H1 (cell line): ENCODE data around the gene COPA. TPM values are rescaled to one million over a fixed set of nuclear protein-coding genes. Genes with fewer than 3 reads are reported as not detected.

Experiments used
- CTCF ChIA-PET: fragments of 300-600 bp; sonication (Branson Sonifier 250); formaldehyde crosslinking; loops from one replicate; lab custom pipeline; 2021; ENCODE audit not compliant: partially characterized antibody; lab: Charles Lee
- POLR2A ChIA-PET: fragments of 300-600 bp; sonication (Branson Sonifier 250); formaldehyde crosslinking; loops from one replicate; lab custom pipeline; 2021; ENCODE audit warnings: inconsistent platforms; ENCODE audit not compliant: partially characterized antibody; lab: Charles Lee
- DNase-seq, 2 experiments: peaks; one replicate each; pipeline versions ENCODE4 v3.0.0 to v3.0.0-alpha.2; 2010 to 2022; ENCODE audit warnings: low spot score in 2 of 2, low read depth in 1 of 2, mixed read lengths in 1 of 2
- FAIRE-seq: peaks from 2 replicates; lab custom pipeline; 2011; peaks lifted over from hg19 to GRCh38; lab: Jason Lieb, UNC
- H2AFZ ChIP-seq: 2 replicates; pipeline ENCODE4 v1.8.1; 2012; ENCODE audit warnings: low read length, inconsistent platforms
- H2AK5ac ChIP-seq: 2 replicates; pipeline ENCODE4 v1.6.1; 2013; ENCODE audit warnings: low read depth, low read length
- H2BK120ac ChIP-seq: replicated peaks from 2 replicates; pipeline ENCODE3; 2013; ENCODE audit warnings: low read depth, low read length, inconsistent platforms
- H2BK12ac ChIP-seq: 2 replicates; pipeline ENCODE4 v1.6.1; 2013; ENCODE audit warnings: low read depth, low read length
- H2BK15ac ChIP-seq: 2 replicates; pipeline ENCODE4 v1.6.1; 2013; ENCODE audit warnings: low read length
- H2BK20ac ChIP-seq: 2 replicates; pipeline ENCODE4 v1.6.1; 2013; ENCODE audit warnings: low read length
- H2BK5ac ChIP-seq: 2 replicates; pipeline ENCODE4 v1.6.1; 2013; ENCODE audit warnings: low read depth, low read length
- H3K14ac ChIP-seq: 2 replicates; pipeline ENCODE4 v1.6.1; 2013; ENCODE audit warnings: inconsistent platforms; ENCODE audit not compliant: insufficient read length
- H3K18ac ChIP-seq: 2 replicates; pipeline ENCODE4 v1.6.1; 2013; ENCODE audit warnings: low read length; ENCODE audit errors: extremely low read depth
- H3K23ac ChIP-seq: 2 replicates; pipeline ENCODE4 v1.6.1; 2013; ENCODE audit warnings: inconsistent platforms; ENCODE audit not compliant: insufficient read length
- H3K23me2 ChIP-seq: 2 replicates; pipeline ENCODE4 v1.6.1; 2013; ENCODE audit warnings: low read depth, low read length
- H3K27ac ChIP-seq: 2 replicates; pipeline ENCODE4 v1.6.1; 2011; ENCODE audit warnings: low read depth, low read length, inconsistent platforms
- H3K27me3 ChIP-seq, 4 experiments: replicated peaks in 1 of 4; 1 replicate in 1 of 4; 2 replicates in 3 of 4; pipeline versions ENCODE4 v1.6.1 to v1.8.1; 2011 to 2013; ENCODE audit warnings: low read length in 3 of 4, mild to moderate bottlenecking in 3 of 4, inconsistent platforms in 2 of 4, mixed read lengths in 2 of 4, moderate library complexity in 1 of 4; ENCODE audit not compliant: control insufficient read depth in 3 of 4, insufficient read depth in 3 of 4; ENCODE audit errors: extremely low read depth in 1 of 4
- H3K36me3 ChIP-seq, 4 experiments: 2 replicates each; pipeline versions ENCODE4 v1.6.1 to v1.8.1; 2011 to 2013; ENCODE audit warnings: mild to moderate bottlenecking in 4 of 4, low read length in 3 of 4, moderate library complexity in 2 of 4, control low read depth in 1 of 4, inconsistent platforms in 1 of 4; ENCODE audit not compliant: insufficient read depth in 4 of 4, control insufficient read depth in 2 of 4
- H3K4ac ChIP-seq: replicated peaks from 2 replicates; pipeline ENCODE3; 2013; ENCODE audit warnings: low read length, low read depth, mixed read lengths, inconsistent platforms; ENCODE audit not compliant: insufficient read length
- H3K4me1 ChIP-seq, 4 experiments: replicated peaks in 1 of 4; 1 replicate in 1 of 4; 2 replicates in 3 of 4; pipeline versions ENCODE4 v1.6.1 to v1.8.1; 2011 to 2013; ENCODE audit warnings: low read length in 3 of 4, inconsistent platforms in 2 of 4, mixed read lengths in 1 of 4; ENCODE audit not compliant: insufficient read depth in 4 of 4, control insufficient read depth in 3 of 4
- H3K4me2 ChIP-seq, 2 experiments: 2 replicates each; pipeline versions ENCODE4 v1.6.1 to v1.8.1; 2011 to 2013; ENCODE audit warnings: low read depth in 2 of 2, low read length in 2 of 2, control low read depth in 1 of 2, inconsistent platforms in 1 of 2, mild to moderate bottlenecking in 1 of 2; ENCODE audit not compliant: insufficient read depth in 1 of 2
- H3K4me3 ChIP-seq, 4 experiments: fragments of 200-600, 300-600 bp in 1 of 4; sonication (generic), shearing (Covaris generic), sonication (Bioruptor Twin) in 1 of 4; 2 replicates each; pipeline versions ENCODE4 v1.5.1 to v1.8.1; 2011 to 2016; ENCODE audit warnings: low read length in 4 of 4, low read depth in 3 of 4, control low read depth in 2 of 4, inconsistent platforms in 2 of 4, mild to moderate bottlenecking in 2 of 4, mixed read lengths in 1 of 4, moderate library complexity in 1 of 4; ENCODE audit not compliant: insufficient read depth in 2 of 4; ENCODE audit errors: extremely low read depth in 1 of 4
- H3K56ac ChIP-seq: replicated peaks from 2 replicates; pipeline ENCODE3; 2013; ENCODE audit warnings: low read depth, mild to moderate bottlenecking, mixed read lengths, low read length, inconsistent platforms; ENCODE audit not compliant: insufficient read length
- H3K79me1 ChIP-seq: 2 replicates; pipeline ENCODE4 v1.6.1; 2013; ENCODE audit warnings: low read depth, low read length, control low read depth
- H3K79me2 ChIP-seq, 2 experiments: 2 replicates each; pipeline versions ENCODE4 v1.6.1 to v1.8.1; 2012 to 2013; ENCODE audit warnings: low read length in 2 of 2, mild to moderate bottlenecking in 2 of 2, inconsistent platforms in 1 of 2; ENCODE audit not compliant: insufficient read depth in 2 of 2, control insufficient read depth in 1 of 2
- H3K9ac ChIP-seq, 4 experiments: replicated peaks in 1 of 4; 1 replicate in 1 of 4; 2 replicates in 3 of 4; pipeline versions ENCODE4 v1.6.1 to v1.8.1; 2011 to 2013; ENCODE audit warnings: low read depth in 3 of 4, low read length in 3 of 4, control low read depth in 2 of 4, mild to moderate bottlenecking in 2 of 4, moderate library complexity in 2 of 4, inconsistent platforms in 1 of 4; ENCODE audit errors: extremely low read depth in 1 of 4
- H3K9me3 ChIP-seq, 2 experiments: 2 replicates each; pipeline versions ENCODE4 v1.6.1 to v1.8.1; 2012 to 2013; ENCODE audit warnings: mild to moderate bottlenecking in 2 of 2, moderate library complexity in 2 of 2, control low read depth in 1 of 2, inconsistent platforms in 1 of 2, low read depth in 1 of 2, low read length in 1 of 2, mixed read lengths in 1 of 2; ENCODE audit not compliant: insufficient read depth in 2 of 2
- H4K20me1 ChIP-seq, 2 experiments: replicated peaks in 1 of 2; 2 replicates each; pipeline versions ENCODE3 to v1.8.1; 2011 to 2013; ENCODE audit warnings: inconsistent platforms in 2 of 2, low read length in 2 of 2, mild to moderate bottlenecking in 1 of 2; ENCODE audit not compliant: insufficient read depth in 2 of 2, control insufficient read depth in 1 of 2
- H4K5ac ChIP-seq: 2 replicates; pipeline ENCODE4 v1.6.1; 2013; ENCODE audit warnings: low read length, low read depth, mixed read lengths, inconsistent platforms; ENCODE audit not compliant: insufficient read length
- H4K8ac ChIP-seq: 2 replicates; pipeline ENCODE4 v1.8.0; 2013; ENCODE audit warnings: mild to moderate bottlenecking, moderate library complexity, low read length, inconsistent platforms; ENCODE audit not compliant: insufficient read depth; ENCODE audit errors: extremely low read depth
- H4K91ac ChIP-seq: replicated peaks from 2 replicates; pipeline ENCODE3; 2013; ENCODE audit warnings: low read length, mixed read lengths, inconsistent platforms; ENCODE audit not compliant: insufficient read length
- CHD2 ChIP-seq: IDR thresholded peaks from 2 replicates; pipeline ENCODE4 v1.6.1; 2012; ENCODE audit warnings: low read length, improper control_type of control experiment
- KDM4A ChIP-seq: IDR thresholded peaks from one replicate; pipeline ENCODE4 v1.7.1; 2012; ENCODE audit warnings: low read depth, mild to moderate bottlenecking, moderate library complexity, low read length, inconsistent platforms; ENCODE audit not compliant: severe bottlenecking
- SP4 ChIP-seq: IDR thresholded peaks from 2 replicates; pipeline ENCODE4 v1.6.1; 2012; ENCODE audit warnings: low read length, inconsistent platforms
- WGBS, 2 experiments: shearing (Covaris generic) in 1 of 2; methylation state at CpG; one replicate each; pipeline versions ENCODE4 v1.1.6 to v1.1.7; 2013 to 2015; ENCODE audit warnings: low lambda C conversion rate in 2 of 2, mixed read lengths in 2 of 2, inconsistent platforms in 1 of 2, low coverage in 1 of 2, missing lambda C conversion rate in 1 of 2; ENCODE audit not compliant: insufficient replicate concordance in 2 of 2, insufficient coverage in 1 of 2, insufficient read length in 1 of 2; ENCODE audit errors: extremely low coverage in 1 of 2, missing lambda C conversion rate in 1 of 2; 5-methylcytosine and 5-hydroxymethylcytosine counted together
- polyA plus RNA-seq, 7 experiments: library from polyadenylated mRNA; depleted of rRNA in 3 of 7; stranded (reverse) in 5 of 7; unstranded in 2 of 7; fragments of >200 nt in 5 of 7; fragments of 200-250 nt in 2 of 7; gene quantifications; 1 replicate in 5 of 7; 2 replicates in 1 of 7; 4 replicates in 1 of 7; pipeline versions ENCODE4 v1.2.1 to v1.2.3, GENCODE V29; 2011 to 2013; ENCODE audit warnings: missing spikeins in 2 of 7, mixed read lengths in 2 of 7
- total RNA-seq: library from RNA; stranded (reverse); fragmentation: NEBNext Ultra II Directional; extraction: Animal tissue kit (Norgen Biotek cat#: 25700); gene quantifications from 2 replicates; pipeline ENCODE4 v1.2.1, GENCODE V29; 2021

COPA gene
- total and polyA plus RNA-seq, 2 of the 8 experiments (the other 6 are each of a cell fraction or from before 2014, with no cell fraction given): 78.2 to 115 TPM

- H3K9ac ChIP-seq: no peak overlapping the region
- no peaks in the 10 kb centered on the region for H3K27me3 ChIP-seq
- H3K79me1 ChIP-seq: no peaks in the 10 kb centered on the region; the same call in 1 of the 2 replicates
- H3K79me2 ChIP-seq: peaks cover 18 to 49% of the 10 kb centered on the region in 2 experiments
- peaks cover 5 to 27% (median 16%) of the 10 kb centered on the region in 4 experiments; a peak in 7 of 8 replicates for H3K36me3 ChIP-seq
- TF ChIP-seq SP4: no peak
- TF ChIP-seq KDM4A: no peak
- no peak for TF ChIP-seq CHD2
- ChIA-PET POLR2A (interaction anchor here (0.8 to 2.6 kb wide), 7 partner anchors 8 to 32 kb away, joined by 3 to 12 read pairs (median 4); no protein-coding TSS in a partner anchor), CTCF (interaction anchor here (0.9 to 26.0 kb wide), 5 partner anchors 9 to 71 kb away, joined by 3 to 683 read pairs (median 5); no protein-coding TSS in a partner anchor)
- H3K23ac ChIP-seq: no peak overlapping the region
- no peak overlapping the region for H2AFZ ChIP-seq
- no peak overlapping the region for H2BK20ac ChIP-seq
- no peak overlapping the region for H4K5ac ChIP-seq
- no peak overlapping the region for H2BK15ac ChIP-seq
- no peak overlapping the region for H2BK120ac ChIP-seq
- no peak overlapping the region for H3K56ac ChIP-seq
- no peak overlapping the region for H4K91ac ChIP-seq
- no peaks in the 10 kb centered on the region; the same call in 1 of the 2 replicates for H3K23me2 ChIP-seq
- no peaks in the 10 kb centered on the region; a peak in 1 of 7 replicates for H3K4me1 ChIP-seq
- H2BK12ac ChIP-seq: no peak overlapping the region
- no peak overlapping the region for H3K18ac ChIP-seq
- H3K9me3 ChIP-seq: no peaks in the 10 kb centered on the region
- no peak overlapping the region for H2BK5ac ChIP-seq
- H3K27ac ChIP-seq: no peak overlapping the region
- H3K4ac ChIP-seq: no peak overlapping the region
- peaks cover 0 to 4% of the 10 kb centered on the region in 2 experiments for H4K20me1 ChIP-seq
- no peak overlapping the region for H2AK5ac ChIP-seq
- FAIRE-seq (no peak), DNase-seq (no peak)
- 92% methylated on average over 6 of the region's 6 CpGs; no CpG with 5 or more reads in 1 of the 2 experiments for WGBS, 2 experiments
- H3K4me2 ChIP-seq: no peak overlapping the region; a peak in 1 of 4 replicates
- no peak overlapping the region for H3K14ac ChIP-seq
- no peak overlapping the region for H4K8ac ChIP-seq
- H3K4me3 ChIP-seq: no peak overlapping the region
Observed at GRCh38 chr1:160344936-160345335, 1.9 kb upstream of the COPA start.
